NCI-H1105 (cell line): Measurements from ENCODE around the gene ZNF326.
"Not testable (repeated sequence)": the region's sequence is repeated elsewhere in the genome, so short reads cannot be mapped to it uniquely, and the experiment has no call there.

Experiments
- DNase-seq: peaks from one replicate; lab custom pipeline; 2025; lab: John Stamatoyannopoulos, UW

The ZNF326 gene

DNA sequence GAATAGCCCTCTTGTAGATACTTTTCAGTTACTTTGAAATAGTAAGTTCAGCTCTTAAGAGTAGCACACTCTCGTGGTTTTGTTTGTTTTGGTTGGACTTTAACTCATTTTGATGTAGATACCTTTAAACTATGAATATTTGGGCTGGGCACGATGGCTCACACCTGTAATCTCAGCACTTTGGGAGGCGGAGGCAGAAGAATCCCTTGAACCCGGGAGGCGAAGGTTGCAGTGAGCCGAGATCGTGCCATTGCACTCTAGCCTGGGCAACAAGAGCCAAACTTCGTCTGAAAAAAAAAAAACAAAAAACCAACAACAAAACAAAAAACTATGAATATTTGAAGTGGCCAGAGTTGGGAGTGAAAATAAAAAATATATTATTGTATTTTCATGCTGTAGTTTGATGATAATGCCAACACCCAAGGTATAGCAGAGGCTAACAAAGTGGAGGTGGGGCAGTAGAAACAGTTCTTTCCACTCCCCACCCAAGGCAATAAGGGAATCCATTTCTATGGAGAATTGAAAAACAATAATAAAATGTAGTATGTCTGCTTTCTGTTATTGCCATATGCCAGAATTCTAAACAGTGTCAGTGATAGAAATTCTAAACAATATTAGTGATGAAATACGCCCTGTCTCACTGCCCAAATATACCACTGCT is 1.7 kb downstream of the ZNF326 start:
- DNase-seq: no peak

- not testable (repeated sequence) for DNase-seq
These were observed 2.2 kb downstream of the ZNF326 start for GRCh38 chr1:89997152-89997551.

- DNase-seq: no peak
These were observed 3.4 kb downstream of the ZNF326 start for GRCh38 chr1:89998306-89998705.

DNA sequence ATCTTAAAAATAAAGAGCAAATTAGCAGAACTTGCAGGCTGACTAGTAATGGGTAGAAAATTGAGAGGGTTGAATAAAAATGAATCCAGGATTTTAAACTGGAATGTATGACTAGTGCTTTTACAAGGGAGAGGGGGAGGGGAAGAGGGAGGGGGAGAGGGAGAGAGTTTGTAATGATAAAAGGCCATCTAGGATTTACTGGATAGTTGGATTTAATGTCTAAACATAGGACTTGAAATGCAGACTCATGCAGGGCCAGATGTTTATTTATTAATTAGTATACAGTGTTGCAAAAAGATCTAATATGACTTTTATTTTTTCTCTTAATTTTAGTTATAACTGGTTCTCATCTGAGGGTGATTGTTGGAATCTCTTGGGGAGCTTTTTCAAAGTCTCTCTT is 4.3 kb downstream of the ZNF326 start:
- no peak for DNase-seq

DNA sequence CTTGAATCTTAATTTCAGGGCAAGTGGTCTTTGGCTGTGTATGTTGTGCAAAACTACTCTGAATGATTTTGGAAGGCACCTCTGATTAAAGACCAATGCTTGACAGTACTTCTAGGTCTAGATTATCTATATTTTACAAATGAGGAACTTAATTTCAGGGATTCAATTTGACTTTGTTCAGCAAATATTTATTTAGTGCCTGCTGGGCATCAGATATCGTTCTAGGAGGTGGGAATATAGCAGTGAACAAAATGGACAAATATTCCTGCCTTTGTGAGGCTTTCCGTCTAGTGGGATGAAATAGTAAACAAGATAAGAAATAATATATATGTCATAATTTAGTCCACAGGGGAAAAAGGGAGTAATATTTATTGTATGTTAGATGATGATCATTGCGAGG is 4.7 kb downstream of the ZNF326 start:
- no peak for DNase-seq

- DNase-seq: no peak
These were observed 6.2 kb downstream of the ZNF326 start for GRCh38 chr1:90000934-90001676.

GRCh38 chr1:90007979-90008404 is 13.1 kb downstream of the ZNF326 start:
- no peak for DNase-seq

DNA sequence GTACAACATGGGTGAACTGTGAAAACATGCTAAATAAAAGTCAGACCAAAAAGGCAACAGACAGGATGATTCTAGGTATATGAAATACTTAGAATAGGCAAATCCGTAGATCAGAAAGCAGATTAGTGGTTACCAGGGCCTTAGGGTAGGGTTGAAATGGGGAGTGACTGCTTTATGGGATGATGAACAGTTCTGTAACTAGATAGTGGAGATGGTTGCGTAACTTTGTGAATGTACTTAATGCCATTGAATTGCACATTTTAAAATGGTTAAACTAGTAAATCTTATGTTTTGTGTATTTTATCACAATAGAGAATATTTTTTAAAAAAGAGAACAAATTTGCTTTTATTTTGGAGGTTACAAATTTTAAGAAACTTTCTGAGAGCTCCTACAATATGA is 17.4 kb downstream of the ZNF326 start:
- no peak for DNase-seq

DNA sequence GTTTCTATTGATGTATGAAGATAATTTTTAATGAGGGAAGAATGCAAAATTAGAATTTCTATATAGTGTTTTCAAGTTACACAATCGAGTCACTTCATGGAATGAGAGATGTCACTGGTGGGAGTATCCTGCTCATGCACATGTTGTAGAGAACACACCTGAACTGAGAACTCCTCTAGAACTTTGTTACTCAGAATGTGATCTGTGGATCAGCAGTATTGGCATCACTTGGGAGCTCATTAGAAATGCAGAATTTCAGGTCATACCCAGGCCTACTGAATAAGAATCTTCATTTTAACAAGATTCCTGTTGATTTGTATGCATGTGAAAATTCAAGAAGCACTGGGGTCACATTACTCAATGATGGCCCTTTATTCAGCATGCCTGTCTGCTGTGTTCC is 28.8 kb downstream of the ZNF326 start:
- DNase-seq: no peak

DNA sequence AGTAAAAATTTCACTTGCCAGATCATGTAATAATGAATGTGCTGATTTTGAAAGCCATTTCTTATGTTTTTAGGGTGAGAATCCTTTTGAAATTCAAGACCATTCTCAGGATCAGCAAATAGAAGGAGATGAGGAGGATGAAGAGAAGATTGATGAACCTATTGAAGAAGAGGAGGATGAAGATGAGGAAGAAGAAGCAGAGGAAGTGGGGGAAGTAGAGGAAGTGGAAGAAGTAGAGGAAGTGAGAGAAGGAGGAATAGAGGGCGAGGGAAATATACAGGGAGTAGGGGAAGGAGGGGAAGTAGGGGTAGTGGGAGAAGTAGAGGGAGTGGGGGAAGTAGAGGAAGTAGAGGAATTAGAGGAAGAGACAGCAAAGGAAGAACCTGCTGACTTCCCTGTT is 32.4 kb downstream of the ZNF326 start:
- no peak for DNase-seq

DNA sequence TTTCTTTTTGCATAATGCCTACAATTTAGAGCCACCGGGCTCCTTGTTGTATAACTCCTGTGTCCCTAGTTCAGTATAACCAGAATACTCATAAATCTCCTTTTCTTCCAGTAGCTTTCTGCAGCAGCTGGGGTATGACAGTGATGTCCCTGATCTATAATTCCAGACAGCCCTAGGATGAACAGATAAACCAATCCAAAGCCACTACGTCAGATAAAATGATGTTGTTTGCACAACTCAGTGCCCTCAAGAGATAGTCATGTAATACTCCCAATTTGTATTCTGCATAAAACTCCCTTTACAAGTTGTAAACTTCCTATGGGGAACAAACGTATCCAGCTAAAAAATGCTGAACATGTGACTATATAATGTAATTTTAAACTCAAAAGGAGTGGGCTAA is 44.7 kb downstream of the ZNF326 start:
- no peak for DNase-seq

DNA sequence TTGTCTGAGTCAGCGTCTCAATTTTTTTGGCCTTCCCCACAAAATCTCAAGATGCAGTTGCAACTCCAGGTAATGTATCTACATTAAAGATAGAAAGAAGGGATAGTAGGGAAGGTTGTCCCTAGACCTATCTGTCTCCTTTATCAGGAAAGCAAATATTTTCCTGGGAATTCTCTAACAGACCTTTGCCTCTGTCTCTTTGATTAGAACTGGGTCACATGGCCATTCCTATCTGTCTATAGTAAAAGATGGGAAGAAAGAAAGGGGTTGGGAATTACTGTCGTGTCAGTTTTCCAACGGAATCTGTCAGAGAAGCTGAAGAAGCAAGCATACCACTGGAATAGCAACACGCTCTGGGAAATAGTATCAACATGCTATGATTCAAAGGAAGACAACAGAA is 48.7 kb downstream of the ZNF326 start:
- DNase-seq: no peak

DNA sequence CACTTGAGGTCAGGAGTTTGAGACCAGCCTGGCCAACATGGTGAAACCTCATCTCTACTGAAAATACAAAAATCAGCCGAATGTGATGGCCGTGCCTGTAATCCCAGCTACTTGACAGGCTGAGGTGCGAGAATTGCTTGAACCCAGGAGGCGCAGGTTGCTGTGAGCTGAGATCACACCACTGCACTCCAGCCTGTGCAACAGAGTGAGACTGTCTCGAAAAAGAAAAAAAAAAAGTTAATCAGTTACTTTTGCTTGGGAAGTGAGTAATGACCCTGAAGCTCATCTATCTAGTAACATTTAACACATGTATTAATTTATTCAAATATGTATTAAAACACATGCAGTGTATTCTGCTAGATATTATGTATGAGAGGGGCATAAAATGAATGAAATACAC is 49.4 kb downstream of the ZNF326 start:
- DNase-seq: no peak

GRCh38 chr1:90045853-90046563 is 51.1 kb downstream of the ZNF326 start:
- no peak for DNase-seq

GRCh38 chr1:90046635-90047034 is 51.7 kb downstream of the ZNF326 start:
- DNase-seq: no peak

DNA sequence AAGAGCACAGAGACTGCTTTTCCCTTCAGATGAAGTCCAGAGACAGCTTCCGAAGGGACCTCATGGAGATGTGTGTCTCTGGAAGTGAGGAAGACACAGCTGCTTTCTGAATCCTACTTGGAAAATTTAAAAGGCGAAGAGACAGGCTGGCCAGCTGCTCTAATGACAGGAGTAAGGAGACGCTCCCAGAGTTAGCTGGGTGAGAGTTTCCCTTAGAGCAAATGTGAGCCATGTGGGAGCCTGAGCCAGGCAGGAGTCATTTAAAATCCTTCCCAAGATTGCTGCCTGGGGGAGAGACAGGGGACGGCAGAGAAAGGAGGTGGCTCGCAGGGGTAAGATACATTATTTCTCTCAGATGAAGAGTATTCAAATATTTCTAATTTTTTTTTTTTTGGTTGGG is 53.1 kb downstream of the ZNF326 start:
- DNase-seq: no peak

- not testable (repeated sequence) for DNase-seq
These were observed 68.1 kb downstream of the ZNF326 start for GRCh38 chr1:90062700-90063643.

DNA sequence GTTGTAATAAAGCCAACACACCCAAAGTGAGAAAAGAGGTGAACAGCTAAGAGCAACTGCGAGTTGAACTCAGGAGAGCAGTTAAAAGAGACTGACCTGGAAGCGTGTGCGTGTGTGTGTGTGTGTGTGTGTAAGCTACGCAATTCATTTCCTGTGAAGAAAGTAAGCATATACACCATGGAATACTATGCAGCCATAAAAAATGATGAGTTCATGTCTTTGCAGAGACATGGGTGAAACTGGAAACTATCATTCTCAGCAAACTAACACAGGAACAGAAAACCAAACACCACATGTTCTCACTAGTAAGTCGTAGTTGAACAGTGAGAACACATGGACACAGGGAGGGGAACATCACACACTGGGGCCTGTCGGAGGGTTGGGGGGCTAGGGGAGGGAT is 69.2 kb downstream of the ZNF326 start:
- DNase-seq: not testable (repeated sequence)

DNA sequence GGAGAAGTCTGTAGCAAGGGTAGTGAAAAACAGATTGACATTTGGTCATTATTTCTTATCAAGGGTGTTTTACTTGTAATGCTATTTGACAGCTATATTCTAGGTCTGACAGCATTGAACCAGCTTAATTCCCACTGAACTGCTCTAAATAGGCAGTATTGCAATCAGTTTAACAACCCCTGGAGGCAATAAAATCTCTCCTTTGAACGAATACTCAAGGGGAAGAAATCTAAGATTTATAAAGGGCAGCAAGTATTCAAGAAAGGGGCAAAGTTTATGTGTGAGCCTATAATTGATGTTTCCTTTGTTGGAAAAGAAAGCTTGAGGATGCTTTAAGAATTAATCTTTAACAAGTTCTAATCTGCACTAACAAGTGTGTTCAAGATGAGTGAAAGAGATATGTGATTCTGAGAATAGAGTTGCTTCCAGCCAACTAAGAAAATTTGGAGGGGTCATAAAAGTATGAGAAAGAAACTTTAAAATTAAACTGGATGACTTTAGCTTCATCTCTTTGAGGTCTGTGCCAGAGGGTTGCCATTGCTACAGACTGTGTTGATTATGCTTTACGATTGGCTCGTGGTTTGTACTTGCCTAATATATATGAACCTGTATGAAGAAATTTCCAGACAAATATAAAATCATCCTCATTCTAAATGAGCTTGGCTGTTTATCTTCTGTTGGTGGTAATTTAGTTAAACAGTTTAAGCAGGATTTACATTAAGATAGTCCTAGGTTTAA is 72.5 kb downstream of the ZNF326 start:
- no peak for DNase-seq

DNA sequence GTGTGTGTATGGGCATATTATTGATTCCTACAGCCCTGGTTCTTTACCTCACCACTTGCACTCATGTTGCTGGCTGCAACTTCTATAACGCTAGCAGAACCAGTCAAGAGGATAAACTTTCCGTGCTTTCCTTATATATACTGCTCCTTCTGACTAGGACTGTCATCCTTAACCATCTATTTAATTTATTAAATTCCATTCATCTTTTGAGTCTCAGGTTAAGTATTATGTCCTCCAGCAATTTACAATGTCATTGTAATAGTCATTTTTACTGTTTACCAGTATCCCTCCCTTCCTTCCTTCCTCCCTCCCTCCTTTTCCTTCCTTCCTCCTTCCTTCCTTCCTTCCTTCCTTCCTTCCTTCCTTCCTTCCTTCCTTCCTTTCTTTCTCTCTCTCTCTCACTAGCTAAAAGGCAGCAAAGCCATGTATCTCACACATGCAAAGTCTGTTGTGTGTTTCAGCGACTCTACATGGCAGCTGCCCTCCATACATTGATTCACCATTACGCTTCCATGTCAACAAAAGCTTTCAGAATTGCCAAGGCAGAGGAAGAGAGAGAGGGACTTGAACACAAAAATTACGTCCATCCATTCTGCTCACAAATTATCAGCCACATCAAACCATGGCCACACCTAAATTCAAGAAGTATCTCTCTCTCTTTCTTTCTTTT is 73.8 kb downstream of the ZNF326 start:
- DNase-seq: no peak

DNA sequence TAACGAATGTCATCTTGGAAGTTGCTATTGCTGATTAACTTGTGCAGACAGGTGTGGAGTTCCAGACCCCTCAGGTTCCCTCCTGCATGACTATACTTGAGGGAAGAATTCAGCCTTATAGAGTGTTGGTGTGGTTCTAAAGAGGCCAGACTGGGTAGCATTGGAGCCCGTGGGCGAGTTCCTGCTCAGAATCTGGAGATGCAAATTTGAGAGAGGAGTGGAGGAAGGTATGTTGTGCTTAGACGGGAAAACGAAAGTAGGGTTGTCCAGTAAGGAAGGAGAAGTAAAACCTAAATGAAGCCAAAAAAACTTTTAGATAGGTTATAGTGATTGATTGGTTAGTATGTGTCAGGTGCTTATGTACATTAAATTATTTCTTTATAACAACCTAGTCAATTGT is 79.2 kb downstream of the ZNF326 start:
- DNase-seq: no peak
